Tibial artery (tissue), 4 donors: Measurements from ENCODE around the gene CMKLR1.

Experiments
- DNase-seq, 2 donors: peaks; one replicate each; pipeline ENCODE4 v3.0.0-alpha.2; 2019
- H3K27ac ChIP-seq, 2 donors: fragments of 200-600 bp; sonication (generic) in 1 of 2; 1 replicate in 1 of 2; 2 replicates in 1 of 2; pipeline ENCODE4 v1.5.1; 2018 to 2019; ENCODE audit warnings: mild to moderate bottlenecking in 1 of 2
- H3K27me3 ChIP-seq, 2 donors: fragments of 200-600 bp; sonication (generic) in 1 of 2; one replicate each; pipeline versions ENCODE4 v1.5.1 to v1.6.0; 2016 to 2019
- H3K36me3 ChIP-seq, 3 donors: fragments of 200-600 bp; sonication (generic) in 2 of 3; one replicate each; pipeline ENCODE4 v1.5.1; 2016 to 2019; ENCODE audit warnings: mild to moderate bottlenecking in 2 of 3
- H3K4me1 ChIP-seq, 4 donors: fragments of 200-600 bp; sonication (generic) in 2 of 4; 1 replicate in 3 of 4; 2 replicates in 1 of 4; pipeline ENCODE4 v1.5.1; 2016 to 2019
- H3K4me3 ChIP-seq, 2 donors: fragments of 200-600 bp; sonication (generic) in 1 of 2; 1 replicate in 1 of 2; 2 replicates in 1 of 2; pipeline ENCODE4 v1.5.1; 2018 to 2019; ENCODE audit warnings: mild to moderate bottlenecking in 2 of 2
- H3K9me3 ChIP-seq, 3 donors: fragments of 200-600 bp; sonication (generic) in 1 of 3; one replicate each; pipeline ENCODE4 v1.5.1; 2016 to 2019
- intact Hi-C: fragments of 100-400 bp; cut with DNase I; formaldehyde crosslinking; loops from one replicate; pipeline ENCODE4 v1.15.0; 2023; ENCODE audit warnings: low total_unique reads
- TF ChIP-seq, protein P1 (sequence below), 2 experiments: fragments of 200-600 bp in 1 of 2; fragments of 450-650 bp in 1 of 2; IDR thresholded peaks; one replicate each; pipeline ENCODE4 v1.5.1; 2017 to 2019; ENCODE audit warnings: antibody characterized with exemption in 2 of 2, mild to moderate bottlenecking in 1 of 2, moderate library complexity in 1 of 2

CMKLR1 gene

DNA sequence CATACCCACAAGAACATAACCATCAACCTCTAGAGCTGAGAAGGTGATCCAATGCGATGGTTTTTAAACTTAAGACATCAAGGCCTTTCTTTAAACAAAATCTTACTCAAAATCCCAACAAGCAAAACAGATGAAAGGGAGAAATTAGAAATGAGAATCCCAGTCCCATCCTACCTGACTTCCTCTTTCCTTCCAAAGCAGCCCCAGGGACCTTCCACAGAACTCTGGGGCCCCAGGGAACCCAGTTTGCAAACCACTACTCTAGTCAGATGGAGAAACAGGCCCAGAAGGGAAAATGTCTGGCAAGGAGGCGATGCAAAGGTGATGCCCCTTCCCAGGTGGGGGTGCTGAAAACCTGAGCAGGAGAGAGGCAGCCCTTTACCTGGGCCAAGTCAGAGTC, 29.0 kb upstream of the CMKLR1 start:
- TF ChIP-seq, protein P1, sequence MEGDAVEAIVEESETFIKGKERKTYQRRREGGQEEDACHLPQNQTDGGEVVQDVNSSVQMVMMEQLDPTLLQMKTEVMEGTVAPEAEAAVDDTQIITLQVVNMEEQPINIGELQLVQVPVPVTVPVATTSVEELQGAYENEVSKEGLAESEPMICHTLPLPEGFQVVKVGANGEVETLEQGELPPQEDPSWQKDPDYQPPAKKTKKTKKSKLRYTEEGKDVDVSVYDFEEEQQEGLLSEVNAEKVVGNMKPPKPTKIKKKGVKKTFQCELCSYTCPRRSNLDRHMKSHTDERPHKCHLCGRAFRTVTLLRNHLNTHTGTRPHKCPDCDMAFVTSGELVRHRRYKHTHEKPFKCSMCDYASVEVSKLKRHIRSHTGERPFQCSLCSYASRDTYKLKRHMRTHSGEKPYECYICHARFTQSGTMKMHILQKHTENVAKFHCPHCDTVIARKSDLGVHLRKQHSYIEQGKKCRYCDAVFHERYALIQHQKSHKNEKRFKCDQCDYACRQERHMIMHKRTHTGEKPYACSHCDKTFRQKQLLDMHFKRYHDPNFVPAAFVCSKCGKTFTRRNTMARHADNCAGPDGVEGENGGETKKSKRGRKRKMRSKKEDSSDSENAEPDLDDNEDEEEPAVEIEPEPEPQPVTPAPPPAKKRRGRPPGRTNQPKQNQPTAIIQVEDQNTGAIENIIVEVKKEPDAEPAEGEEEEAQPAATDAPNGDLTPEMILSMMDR (IDR thresholded peaks at IDR 0.05) = no peak
- Histone ChIP-seq H3K4me1 (peaks cover 0 to 18% (median 3%) of the 10 kb centered on the region in 4 donors), H3K9me3 (no peaks in the 10 kb centered on the region), H3K27ac (no peak overlapping the region), H3K27me3 (no peaks in the 10 kb centered on the region), H3K4me3 (no peak overlapping the region), H3K36me3 (no peaks in the 10 kb centered on the region)
- DNase-seq = no peak
- intact Hi-C loops = no loop called here

DNA sequence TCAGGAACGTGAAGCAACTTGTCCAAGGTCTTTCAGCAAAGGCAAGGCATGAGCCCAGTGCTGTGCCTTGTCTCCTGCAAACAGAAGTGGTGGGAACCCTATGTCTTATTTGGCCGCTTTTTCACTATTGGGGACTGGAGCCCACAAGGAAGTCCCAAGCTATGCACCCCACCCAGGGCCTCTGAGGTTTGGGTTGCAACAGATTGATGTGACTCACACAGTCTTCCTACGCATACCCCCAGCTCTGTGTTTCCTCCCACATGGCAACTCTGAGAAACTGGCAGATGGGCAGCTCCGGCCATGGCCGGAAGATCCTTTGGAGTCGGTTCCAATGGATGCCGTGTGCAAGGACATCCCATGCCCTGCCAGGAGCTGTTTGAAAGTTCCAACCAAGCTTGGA, 28.3 kb upstream of the CMKLR1 start:
- H3K9me3 ChIP-seq = no peaks in the 10 kb centered on the region
- TF ChIP-seq, protein P1 (IDR thresholded peaks at IDR 0.05) = no peak
- DNase-seq = peak; percentile 75 to 82

DNA sequence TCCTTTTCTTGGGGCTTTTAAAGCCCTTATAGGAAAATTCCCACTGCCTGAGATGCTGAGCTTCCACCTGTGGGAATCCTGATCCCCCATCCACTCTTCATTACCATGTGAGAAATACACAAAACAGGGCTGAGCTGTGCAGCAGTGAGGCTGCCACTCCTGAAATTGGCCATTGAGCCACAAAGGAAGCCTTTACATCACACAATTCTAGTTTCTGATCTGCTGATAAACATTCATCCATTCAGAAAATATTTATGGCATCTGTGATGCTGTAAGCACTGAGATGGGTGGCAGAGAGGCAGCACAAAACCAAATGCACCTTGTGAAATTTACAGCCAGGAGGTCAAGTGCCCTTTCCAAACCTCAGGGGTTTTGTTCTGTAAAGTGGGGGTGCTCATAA, 26.2 kb upstream of the CMKLR1 start:
- DNase-seq = no peak
- TF ChIP-seq, protein P1 (IDR thresholded peaks at IDR 0.05) = no peak
- Histone ChIP-seq H3K9me3 (no peaks in the 10 kb centered on the region), H3K36me3 (no peaks in the 10 kb centered on the region), H3K27me3 (no peaks in the 10 kb centered on the region), H3K27ac (no peak overlapping the region), H3K4me3 (no peak overlapping the region), H3K4me1 (no peaks in the 10 kb centered on the region)
- intact Hi-C loops = no loop called here

More for the DNA sequence above, 28.3 kb upstream of the CMKLR1 start:
- no peaks in the 10 kb centered on the region for H3K36me3 ChIP-seq
- intact Hi-C loops = no loop called here
- H3K4me3 ChIP-seq = no peak overlapping the region
- peaks cover 0 to 18% (median 3%) of the 10 kb centered on the region in 4 donors for H3K4me1 ChIP-seq
- H3K27me3 ChIP-seq = no peaks in the 10 kb centered on the region
- H3K27ac ChIP-seq = no peak overlapping the region

DNA sequence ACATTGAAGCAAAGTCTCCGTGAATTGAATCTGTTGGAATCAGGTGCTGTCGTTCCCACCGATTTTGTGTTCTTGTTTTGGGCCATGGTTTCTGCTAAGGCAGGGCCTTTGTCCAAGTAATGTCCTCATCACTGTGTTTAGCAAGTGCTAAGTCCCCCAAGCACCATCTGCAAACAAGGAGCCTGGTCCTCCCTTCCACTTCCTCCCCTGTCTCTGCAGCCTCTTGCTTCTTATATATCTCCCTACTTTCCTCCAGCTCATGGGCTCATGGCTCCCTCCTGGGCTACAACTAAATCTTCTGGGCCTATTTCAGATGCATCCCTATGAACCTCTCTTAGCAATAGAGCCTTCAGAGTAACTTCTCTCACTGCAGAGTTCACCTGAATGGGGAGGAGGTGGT, 25.8 kb upstream of the CMKLR1 start:
- intact Hi-C loops = no loop called here
- H3K4me3 ChIP-seq = no peak overlapping the region
- H3K27ac ChIP-seq = no peak overlapping the region
- no peaks in the 10 kb centered on the region for H3K9me3 ChIP-seq
- no peaks in the 10 kb centered on the region for H3K4me1 ChIP-seq
- no peak for DNase-seq
- TF ChIP-seq, protein P1 (IDR thresholded peaks at IDR 0.05) = no peak
- H3K27me3 ChIP-seq = no peaks in the 10 kb centered on the region
- no peaks in the 10 kb centered on the region for H3K36me3 ChIP-seq

DNA sequence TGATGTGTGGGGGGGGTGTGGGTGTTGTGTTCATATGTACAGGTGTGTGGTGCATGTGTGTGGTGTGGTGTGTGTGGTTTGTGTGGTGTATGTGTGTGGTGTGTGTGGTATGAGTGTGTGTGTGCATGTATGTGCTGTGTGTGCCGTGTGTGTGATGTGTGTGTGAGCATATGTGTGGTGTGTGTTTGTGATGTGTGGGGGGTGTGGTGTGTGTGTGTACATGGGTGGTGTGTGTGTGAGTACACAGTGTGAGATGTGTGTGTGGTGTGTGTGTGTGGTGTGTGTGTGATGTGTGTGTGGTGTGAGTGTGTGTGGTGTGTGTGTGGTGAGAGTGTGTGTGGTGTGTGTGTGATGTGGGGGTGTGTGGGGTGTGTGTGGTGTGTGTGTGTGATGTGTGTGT, 24.5 kb upstream of the CMKLR1 start:
- TF ChIP-seq, protein P1 (IDR thresholded peaks at IDR 0.05) = no peak
- no peaks in the 10 kb centered on the region for H3K27me3 ChIP-seq
- no peaks in the 10 kb centered on the region for H3K4me1 ChIP-seq
- H3K36me3 ChIP-seq = no peaks in the 10 kb centered on the region
- no peak overlapping the region for H3K27ac ChIP-seq
- no peak for DNase-seq
- no peak overlapping the region for H3K4me3 ChIP-seq
- intact Hi-C loops = no loop called here
- H3K9me3 ChIP-seq = no peaks in the 10 kb centered on the region

DNA sequence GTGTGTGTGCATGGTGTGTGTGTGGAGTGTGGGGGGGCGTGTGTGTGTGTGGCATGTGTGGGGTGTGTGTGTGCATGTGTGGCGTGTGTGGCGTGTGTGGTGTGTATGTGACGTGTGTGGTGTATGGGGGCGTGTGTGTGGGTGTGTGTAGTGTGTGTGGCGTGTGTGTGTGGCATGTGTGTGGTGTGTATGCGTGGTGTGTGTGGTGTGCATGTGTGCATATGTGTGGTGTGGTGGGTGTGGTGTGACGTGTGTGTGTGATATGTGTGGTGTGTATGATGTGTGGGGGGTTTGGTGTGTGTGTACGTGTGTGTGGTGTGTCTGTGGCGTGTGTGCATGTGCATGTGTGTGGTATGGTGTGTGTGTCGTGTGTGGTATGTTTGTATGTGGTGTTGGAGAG, 24.1 kb upstream of the CMKLR1 start:
- intact Hi-C loops = no loop called here
- TF ChIP-seq, protein P1 (IDR thresholded peaks at IDR 0.05) = no peak
- H3K4me3 ChIP-seq = no peak overlapping the region
- H3K27ac ChIP-seq = no peak overlapping the region
- H3K27me3 ChIP-seq = no peaks in the 10 kb centered on the region
- no peak for DNase-seq
- no peaks in the 10 kb centered on the region for H3K9me3 ChIP-seq
- no peaks in the 10 kb centered on the region for H3K4me1 ChIP-seq
- no peaks in the 10 kb centered on the region for H3K36me3 ChIP-seq
